Gastrocnemius medialis (tissue), 4 donors: ENCODE measurements around the gene DMAC1.

Experiments
- CTCF ChIP-seq, 5 experiments: fragments of 450-650 bp in 3 of 5; fragments of 200-600 bp in 2 of 5; sonication (generic) in 2 of 5; IDR thresholded peaks in 4 of 5; conservative IDR thresholded peaks in 1 of 5; 1 replicate in 4 of 5; 2 replicates in 1 of 5; pipeline ENCODE4 v1.5.1; 2016 to 2019; ENCODE audit warnings: antibody characterized with exemption in 5 of 5, mild to moderate bottlenecking in 3 of 5, moderate library complexity in 3 of 5
- POLR2A ChIP-seq, 2 donors: fragments of 450-650 bp; IDR thresholded peaks; one replicate each; pipeline ENCODE4 v1.6.1; 2017; ENCODE audit warnings: antibody characterized with exemption in 2 of 2, mild to moderate bottlenecking in 2 of 2, moderate library complexity in 2 of 2

GRCh38 chr9:7756088-7756487 is 43.5 kb downstream of the DMAC1 start:
- TF ChIP-seq POLR2A (IDR thresholded peaks at IDR 0.05), result no peak
- TF ChIP-seq CTCF (IDR thresholded peaks at IDR 0.05 in 4 of 5, conservative IDR thresholded peaks at IDR 0.05 in 1 of 5), result no peak
